ENCODE results near the gene GYPC.

DNA sequence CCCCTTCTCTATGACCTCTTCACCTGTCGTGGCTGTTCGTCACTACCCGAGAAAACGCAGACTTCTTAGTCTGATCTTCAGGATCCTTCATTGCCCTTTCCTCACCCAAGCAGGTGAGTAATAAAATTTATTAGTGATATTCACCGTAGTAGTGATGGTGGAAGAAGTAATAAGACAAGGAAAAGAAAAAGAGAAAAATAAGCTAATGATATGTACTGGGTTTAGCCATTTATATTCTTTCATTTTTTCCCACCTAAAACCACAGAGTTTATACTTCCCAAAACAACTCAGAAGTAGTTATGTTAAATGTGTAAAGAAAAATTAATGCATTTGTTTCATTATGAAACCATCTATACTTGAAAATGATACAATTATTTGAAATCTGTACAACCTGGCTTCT lies 19.7 kb downstream of the GYPC start:
- TF ChIP-seq POLR2A (IDR thresholded peaks at IDR 0.05) (no peak), POLR2AphosphoS5 (IDR thresholded peaks at IDR 0.05) (no peak), EP300 (IDR thresholded peaks at IDR 0.05) (no peak)
- TF ChIP-seq, protein P1, sequence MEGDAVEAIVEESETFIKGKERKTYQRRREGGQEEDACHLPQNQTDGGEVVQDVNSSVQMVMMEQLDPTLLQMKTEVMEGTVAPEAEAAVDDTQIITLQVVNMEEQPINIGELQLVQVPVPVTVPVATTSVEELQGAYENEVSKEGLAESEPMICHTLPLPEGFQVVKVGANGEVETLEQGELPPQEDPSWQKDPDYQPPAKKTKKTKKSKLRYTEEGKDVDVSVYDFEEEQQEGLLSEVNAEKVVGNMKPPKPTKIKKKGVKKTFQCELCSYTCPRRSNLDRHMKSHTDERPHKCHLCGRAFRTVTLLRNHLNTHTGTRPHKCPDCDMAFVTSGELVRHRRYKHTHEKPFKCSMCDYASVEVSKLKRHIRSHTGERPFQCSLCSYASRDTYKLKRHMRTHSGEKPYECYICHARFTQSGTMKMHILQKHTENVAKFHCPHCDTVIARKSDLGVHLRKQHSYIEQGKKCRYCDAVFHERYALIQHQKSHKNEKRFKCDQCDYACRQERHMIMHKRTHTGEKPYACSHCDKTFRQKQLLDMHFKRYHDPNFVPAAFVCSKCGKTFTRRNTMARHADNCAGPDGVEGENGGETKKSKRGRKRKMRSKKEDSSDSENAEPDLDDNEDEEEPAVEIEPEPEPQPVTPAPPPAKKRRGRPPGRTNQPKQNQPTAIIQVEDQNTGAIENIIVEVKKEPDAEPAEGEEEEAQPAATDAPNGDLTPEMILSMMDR (IDR thresholded peaks at IDR 0.05): no peak
